WTC11 (cell line): ENCODE data around the gene ZNF710. TPM values are rescaled to one million over a fixed set of nuclear protein-coding genes. Genes with fewer than 3 reads are reported as not detected.

Source experiments
- ATAC-seq: fragments of 200-7000 bp; cut with Tn5 transposase; 2 replicates; pipeline ENCODE4 v1.10.0; 2021; ENCODE audit warnings: mild to moderate bottlenecking, moderate library complexity
- CTCF ChIA-PET: fragments of 300-600 bp; sonication (Branson Sonifier 250); formaldehyde crosslinking; loops from one replicate; lab custom pipeline; 2021; ENCODE audit warnings: antibody characterized with exemption; lab: Charles Lee
- POLR2A ChIA-PET: fragments of 350-600 bp; sonication (Branson Sonifier 250); formaldehyde crosslinking; loops from one replicate; lab custom pipeline; 2021; ENCODE audit warnings: antibody characterized with exemption; lab: Charles Lee
- DNase-seq: peaks from one replicate; pipeline ENCODE4 v3.0.0; 2021; ENCODE audit warnings: low spot score
- H3K27ac Mint-ChIP-seq: 2 replicates; pipeline ENCODE4 v1.8.0; 2021; ENCODE audit warnings: mixed read lengths
- H3K27me3 Mint-ChIP-seq: 2 replicates; pipeline ENCODE4 v1.8.0; 2021; ENCODE audit warnings: low read depth, mild to moderate bottlenecking, moderate library complexity, mixed read lengths
- H3K36me3 Mint-ChIP-seq: 2 replicates; pipeline ENCODE4 v1.8.0; 2021; ENCODE audit warnings: mixed read lengths
- H3K4me1 Mint-ChIP-seq: 2 replicates; pipeline ENCODE4 v1.8.0; 2022; ENCODE audit warnings: mixed read lengths
- H3K4me3 Mint-ChIP-seq: 2 replicates; pipeline ENCODE4 v1.8.0; 2021; ENCODE audit warnings: mild to moderate bottlenecking, moderate library complexity, mixed read lengths
- H3K9me3 Mint-ChIP-seq: 2 replicates; pipeline ENCODE4 v1.8.0; 2021; ENCODE audit warnings: mixed read lengths
- CREB1 ChIP-seq: sonication (generic); formaldehyde crosslinking; IDR thresholded peaks from 2 replicates; pipeline ENCODE4 v1.8.0; 2023; ENCODE audit warnings: mild to moderate bottlenecking, missing genetic modification reagents
- GABPB1 ChIP-seq: sonication (generic); formaldehyde crosslinking; IDR thresholded peaks from 2 replicates; pipeline ENCODE4 v1.8.1; 2023; ENCODE audit warnings: mild to moderate bottlenecking, missing genetic modification reagents
- GRHL2 ChIP-seq: fragments of 250-450 bp; sonication (Bioruptor Pico); IDR thresholded peaks from 2 replicates; pipeline ENCODE4 v1.8.0; 2022; ENCODE audit warnings: mild to moderate bottlenecking, moderate library complexity; ENCODE audit not compliant: insufficient replicate concordance, severe bottlenecking
- NFATC4 ChIP-seq: fragments of 250-450 bp; sonication (Bioruptor Pico); IDR thresholded peaks from 2 replicates; pipeline ENCODE4 v1.9.0; 2021; ENCODE audit warnings: mild to moderate bottlenecking
- PRRX2 ChIP-seq: fragments of 250-450 bp; sonication (Bioruptor Pico); IDR thresholded peaks from 2 replicates; pipeline ENCODE4 v1.8.0; 2021; ENCODE audit warnings: mild to moderate bottlenecking
- TCF7 ChIP-seq: sonication (generic); formaldehyde crosslinking; IDR thresholded peaks from 2 replicates; pipeline ENCODE4 v1.8.0; 2022; ENCODE audit warnings: mild to moderate bottlenecking, low read depth, missing genetic modification reagents, moderate library complexity
- TEAD1 ChIP-seq: sonication (generic); formaldehyde crosslinking; IDR thresholded peaks from 2 replicates; pipeline ENCODE4 v1.8.0; 2022; ENCODE audit warnings: mild to moderate bottlenecking, missing genetic modification reagents
- ZNF396 ChIP-seq: fragments of 250-450 bp; sonication (Bioruptor Pico); IDR thresholded peaks from 2 replicates; pipeline ENCODE4 v1.8.0; 2021; ENCODE audit warnings: mild to moderate bottlenecking, moderate library complexity, borderline replicate concordance
- ZNF416 ChIP-seq: fragments of 250-450 bp; sonication (Bioruptor Pico); IDR thresholded peaks from 2 replicates; pipeline ENCODE4 v1.9.0; 2021; ENCODE audit warnings: mild to moderate bottlenecking, inconsistent platforms
- total RNA-seq: library from RNA; stranded (reverse); gene quantifications from 3 replicates; pipeline ENCODE4 v1.2.3, GENCODE V29; 2021
- TF ChIP-seq, protein P1 (sequence below): sonication (generic); formaldehyde crosslinking; IDR thresholded peaks from 2 replicates; pipeline ENCODE4 v1.8.0; 2022; ENCODE audit warnings: mild to moderate bottlenecking, missing genetic modification reagents
- TF ChIP-seq, protein P2 (sequence below): sonication (generic); formaldehyde crosslinking; IDR thresholded peaks from 2 replicates; pipeline ENCODE4 v1.8.1; 2022; ENCODE audit warnings: missing genetic modification reagents, borderline replicate concordance
- TF ChIP-seq, protein P3 (sequence below): fragments of 250-450 bp; sonication (Bioruptor Pico); IDR thresholded peaks from 2 replicates; pipeline ENCODE4 v2.1.2; 2022; ENCODE audit warnings: mild to moderate bottlenecking, moderate library complexity
- TF ChIP-seq, protein P4 (sequence below): fragments of 250-450 bp; sonication (Bioruptor Pico); IDR thresholded peaks from 2 replicates; pipeline ENCODE4 v1.9.0; 2021; ENCODE audit warnings: mild to moderate bottlenecking, borderline replicate concordance
- TF ChIP-seq, protein P5 (sequence below): fragments of 250-450 bp; sonication (Bioruptor Pico); IDR thresholded peaks from 2 replicates; pipeline ENCODE4 v1.9.0; 2021; ENCODE audit warnings: moderate library complexity, mild to moderate bottlenecking, inconsistent platforms, borderline replicate concordance
- TF ChIP-seq, protein P6 (sequence below): sonication (generic); formaldehyde crosslinking; IDR thresholded peaks from 2 replicates; pipeline ENCODE4 v1.8.1; 2022; ENCODE audit warnings: low read depth, missing genetic modification reagents, borderline replicate concordance

Gene ZNF710
- total RNA-seq, 1 experiment from 2014 or later: 25.9 TPM

DNA sequence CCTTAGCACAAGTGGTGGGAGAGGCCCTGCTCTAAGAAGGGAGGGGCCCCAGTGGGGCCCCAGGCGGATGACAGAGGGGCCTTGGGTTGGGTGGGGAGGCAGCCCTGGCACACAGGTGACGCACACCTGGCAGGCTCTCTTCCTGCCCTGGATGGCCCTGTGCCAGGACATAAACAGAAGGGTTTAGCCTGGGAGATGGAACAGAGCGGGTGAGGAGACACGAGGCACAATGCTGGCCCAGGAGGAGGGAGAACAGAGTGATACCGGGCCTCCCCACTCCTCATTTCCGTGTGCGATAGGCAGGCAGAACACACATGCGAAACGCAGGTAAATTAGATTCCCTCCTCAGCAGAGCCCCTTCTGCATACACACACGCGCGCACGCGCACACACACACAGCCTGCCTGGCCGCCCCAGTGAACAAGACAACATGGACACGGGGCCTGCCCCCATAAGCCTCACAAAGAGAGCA, 61.4 kb downstream of the ZNF710 start:
- ATAC-seq (no peak), DNase-seq (no peak)
- Mint-ChIP-seq H3K27me3 (no peaks in the 10 kb centered on the region; the same call in 1 of the 2 replicates), H3K36me3 (no peaks in the 10 kb centered on the region), H3K4me3 (no peak overlapping the region), H3K27ac (peak overlapping the region; percentile 89), H3K4me1 (peaks cover 70% of the 10 kb centered on the region), H3K9me3 (peaks cover 4% of the 10 kb centered on the region; the same call in 1 of the 2 replicates)
- ChIA-PET CTCF (interaction anchor here (0.6 to 1.5 kb wide), 5 partner anchors 13 to 842 kb away, joined by 3 to 5 read pairs (median 4); no protein-coding TSS in a partner anchor), POLR2A (interaction anchor here (0.6 to 1.4 kb wide), 3 partner anchors 13 to 161 kb away, joined by 3 to 5 read pairs (median 5); no protein-coding TSS in a partner anchor)
- no peak for TF ChIP-seq ZNF396
- no peak for TF ChIP-seq PRRX2 (CRISPR knock-in tag)
- TF ChIP-seq GABPB1 (CRISPR knock-in tag): no peak
- TF ChIP-seq, protein P1, sequence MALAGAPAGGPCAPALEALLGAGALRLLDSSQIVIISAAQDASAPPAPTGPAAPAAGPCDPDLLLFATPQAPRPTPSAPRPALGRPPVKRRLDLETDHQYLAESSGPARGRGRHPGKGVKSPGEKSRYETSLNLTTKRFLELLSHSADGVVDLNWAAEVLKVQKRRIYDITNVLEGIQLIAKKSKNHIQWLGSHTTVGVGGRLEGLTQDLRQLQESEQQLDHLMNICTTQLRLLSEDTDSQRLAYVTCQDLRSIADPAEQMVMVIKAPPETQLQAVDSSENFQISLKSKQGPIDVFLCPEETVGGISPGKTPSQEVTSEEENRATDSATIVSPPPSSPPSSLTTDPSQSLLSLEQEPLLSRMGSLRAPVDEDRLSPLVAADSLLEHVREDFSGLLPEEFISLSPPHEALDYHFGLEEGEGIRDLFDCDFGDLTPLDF (CRISPR knock-in tag): no peak
- TF ChIP-seq, protein P2, sequence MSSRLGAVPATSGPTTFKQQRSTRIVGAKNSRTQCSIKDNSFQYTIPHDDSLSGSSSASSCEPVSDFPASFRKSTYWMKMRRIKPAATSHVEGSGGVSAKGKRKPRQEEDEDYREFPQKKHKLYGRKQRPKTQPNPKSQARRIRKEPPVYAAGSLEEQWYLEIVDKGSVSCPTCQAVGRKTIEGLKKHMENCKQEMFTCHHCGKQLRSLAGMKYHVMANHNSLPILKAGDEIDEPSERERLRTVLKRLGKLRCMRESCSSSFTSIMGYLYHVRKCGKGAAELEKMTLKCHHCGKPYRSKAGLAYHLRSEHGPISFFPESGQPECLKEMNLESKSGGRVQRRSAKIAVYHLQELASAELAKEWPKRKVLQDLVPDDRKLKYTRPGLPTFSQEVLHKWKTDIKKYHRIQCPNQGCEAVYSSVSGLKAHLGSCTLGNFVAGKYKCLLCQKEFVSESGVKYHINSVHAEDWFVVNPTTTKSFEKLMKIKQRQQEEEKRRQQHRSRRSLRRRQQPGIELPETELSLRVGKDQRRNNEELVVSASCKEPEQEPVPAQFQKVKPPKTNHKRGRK (CRISPR knock-in tag): no peak
- no peak for TF ChIP-seq ZNF416
- TF ChIP-seq GRHL2 (CRISPR knock-in tag): no peak
- TF ChIP-seq, protein P3, sequence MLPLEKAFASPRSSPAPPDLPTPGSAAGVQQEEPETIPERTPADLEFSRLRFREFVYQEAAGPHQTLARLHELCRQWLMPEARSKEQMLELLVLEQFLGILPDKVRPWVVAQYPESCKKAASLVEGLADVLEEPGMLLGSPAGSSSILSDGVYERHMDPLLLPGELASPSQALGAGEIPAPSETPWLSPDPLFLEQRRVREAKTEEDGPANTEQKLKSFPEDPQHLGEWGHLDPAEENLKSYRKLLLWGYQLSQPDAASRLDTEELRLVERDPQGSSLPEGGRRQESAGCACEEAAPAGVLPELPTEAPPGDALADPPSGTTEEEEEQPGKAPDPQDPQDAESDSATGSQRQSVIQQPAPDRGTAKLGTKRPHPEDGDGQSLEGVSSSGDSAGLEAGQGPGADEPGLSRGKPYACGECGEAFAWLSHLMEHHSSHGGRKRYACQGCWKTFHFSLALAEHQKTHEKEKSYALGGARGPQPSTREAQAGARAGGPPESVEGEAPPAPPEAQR (CRISPR knock-in tag): no peak
- TF ChIP-seq NFATC4 (CRISPR knock-in tag): no peak
- TF ChIP-seq, protein P4, sequence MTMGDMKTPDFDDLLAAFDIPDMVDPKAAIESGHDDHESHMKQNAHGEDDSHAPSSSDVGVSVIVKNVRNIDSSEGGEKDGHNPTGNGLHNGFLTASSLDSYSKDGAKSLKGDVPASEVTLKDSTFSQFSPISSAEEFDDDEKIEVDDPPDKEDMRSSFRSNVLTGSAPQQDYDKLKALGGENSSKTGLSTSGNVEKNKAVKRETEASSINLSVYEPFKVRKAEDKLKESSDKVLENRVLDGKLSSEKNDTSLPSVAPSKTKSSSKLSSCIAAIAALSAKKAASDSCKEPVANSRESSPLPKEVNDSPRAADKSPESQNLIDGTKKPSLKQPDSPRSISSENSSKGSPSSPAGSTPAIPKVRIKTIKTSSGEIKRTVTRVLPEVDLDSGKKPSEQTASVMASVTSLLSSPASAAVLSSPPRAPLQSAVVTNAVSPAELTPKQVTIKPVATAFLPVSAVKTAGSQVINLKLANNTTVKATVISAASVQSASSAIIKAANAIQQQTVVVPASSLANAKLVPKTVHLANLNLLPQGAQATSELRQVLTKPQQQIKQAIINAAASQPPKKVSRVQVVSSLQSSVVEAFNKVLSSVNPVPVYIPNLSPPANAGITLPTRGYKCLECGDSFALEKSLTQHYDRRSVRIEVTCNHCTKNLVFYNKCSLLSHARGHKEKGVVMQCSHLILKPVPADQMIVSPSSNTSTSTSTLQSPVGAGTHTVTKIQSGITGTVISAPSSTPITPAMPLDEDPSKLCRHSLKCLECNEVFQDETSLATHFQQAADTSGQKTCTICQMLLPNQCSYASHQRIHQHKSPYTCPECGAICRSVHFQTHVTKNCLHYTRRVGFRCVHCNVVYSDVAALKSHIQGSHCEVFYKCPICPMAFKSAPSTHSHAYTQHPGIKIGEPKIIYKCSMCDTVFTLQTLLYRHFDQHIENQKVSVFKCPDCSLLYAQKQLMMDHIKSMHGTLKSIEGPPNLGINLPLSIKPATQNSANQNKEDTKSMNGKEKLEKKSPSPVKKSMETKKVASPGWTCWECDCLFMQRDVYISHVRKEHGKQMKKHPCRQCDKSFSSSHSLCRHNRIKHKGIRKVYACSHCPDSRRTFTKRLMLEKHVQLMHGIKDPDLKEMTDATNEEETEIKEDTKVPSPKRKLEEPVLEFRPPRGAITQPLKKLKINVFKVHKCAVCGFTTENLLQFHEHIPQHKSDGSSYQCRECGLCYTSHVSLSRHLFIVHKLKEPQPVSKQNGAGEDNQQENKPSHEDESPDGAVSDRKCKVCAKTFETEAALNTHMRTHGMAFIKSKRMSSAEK (CRISPR knock-in tag): no peak

DNA sequence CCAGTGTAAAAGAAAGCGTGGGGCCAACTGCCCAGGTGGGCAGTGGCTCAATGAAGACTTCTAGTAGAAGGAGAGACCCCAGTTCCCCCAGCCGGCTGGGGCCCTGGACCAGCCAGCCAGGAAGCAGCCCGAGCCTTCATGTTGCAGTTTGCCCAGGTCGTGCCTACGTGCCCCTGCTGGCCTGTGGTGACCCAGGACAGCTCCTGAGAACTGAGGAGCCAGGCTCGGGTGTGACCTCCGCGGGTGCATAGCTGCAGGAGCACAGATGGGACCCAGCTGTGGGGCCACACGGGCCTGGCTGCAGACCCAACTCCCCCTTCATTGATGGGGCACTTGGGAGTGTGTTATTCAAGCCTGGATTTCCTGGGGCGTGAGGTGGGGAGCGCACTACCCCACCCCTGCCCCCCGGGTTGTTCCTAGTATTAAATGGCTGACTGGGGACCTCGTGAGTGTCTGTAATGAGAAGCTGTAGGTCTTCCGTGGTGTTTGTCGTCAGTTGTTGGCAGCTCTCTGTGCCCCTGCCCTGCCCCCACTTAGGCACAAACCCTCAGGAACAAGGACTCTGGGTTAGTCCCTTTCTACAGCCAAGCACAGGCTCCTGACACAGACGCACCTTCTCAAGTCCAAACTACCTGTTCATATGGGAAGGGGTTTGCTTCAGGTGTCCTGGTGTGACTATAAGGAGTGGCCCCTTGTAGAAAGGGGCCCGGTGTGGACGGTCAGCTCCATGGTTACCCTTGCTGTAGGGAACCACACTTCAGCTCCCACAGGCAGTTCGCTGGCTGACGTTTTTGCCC, 62.0 kb downstream of the ZNF710 start:
- Mint-ChIP-seq H3K4me3 (no peak overlapping the region), H3K9me3 (peaks cover 4% of the 10 kb centered on the region; the same call in 1 of the 2 replicates), H3K4me1 (peaks cover 65% of the 10 kb centered on the region), H3K36me3 (no peaks in the 10 kb centered on the region), H3K27ac (peak overlapping the region; percentile 89), H3K27me3 (no peaks in the 10 kb centered on the region; the same call in 1 of the 2 replicates)
- ATAC-seq (no peak), DNase-seq (no peak)
- POLR2A ChIA-PET: interaction anchor here (1.4 kb wide), 1 partner anchor 12 kb away, joined by 5 read pairs; no protein-coding TSS in a partner anchor
- CTCF ChIA-PET: interaction anchor here (1.2 to 1.3 kb wide), 2 partner anchors 12 to 92 kb away, joined by 3 to 4 read pairs; no protein-coding TSS in a partner anchor
- TF ChIP-seq TCF7 (no peak), CREB1 (CRISPR knock-in tag) (0 out of 2 replicates have a peak, but pooled peaks have one; percentile 12), TEAD1 (CRISPR knock-in tag) (no peak)
- TF ChIP-seq, protein P5, sequence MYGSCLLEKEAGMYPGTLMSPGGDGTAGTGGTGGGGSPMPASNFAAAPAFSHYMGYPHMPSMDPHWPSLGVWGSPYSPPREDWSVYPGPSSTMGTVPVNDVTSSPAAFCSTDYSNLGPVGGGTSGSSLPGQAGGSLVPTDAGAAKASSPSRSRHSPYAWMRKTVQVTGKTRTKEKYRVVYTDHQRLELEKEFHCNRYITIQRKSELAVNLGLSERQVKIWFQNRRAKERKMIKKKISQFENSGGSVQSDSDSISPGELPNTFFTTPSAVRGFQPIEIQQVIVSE: no peak
- TF ChIP-seq, protein P2 (CRISPR knock-in tag): no peak
- TF ChIP-seq, protein P6, sequence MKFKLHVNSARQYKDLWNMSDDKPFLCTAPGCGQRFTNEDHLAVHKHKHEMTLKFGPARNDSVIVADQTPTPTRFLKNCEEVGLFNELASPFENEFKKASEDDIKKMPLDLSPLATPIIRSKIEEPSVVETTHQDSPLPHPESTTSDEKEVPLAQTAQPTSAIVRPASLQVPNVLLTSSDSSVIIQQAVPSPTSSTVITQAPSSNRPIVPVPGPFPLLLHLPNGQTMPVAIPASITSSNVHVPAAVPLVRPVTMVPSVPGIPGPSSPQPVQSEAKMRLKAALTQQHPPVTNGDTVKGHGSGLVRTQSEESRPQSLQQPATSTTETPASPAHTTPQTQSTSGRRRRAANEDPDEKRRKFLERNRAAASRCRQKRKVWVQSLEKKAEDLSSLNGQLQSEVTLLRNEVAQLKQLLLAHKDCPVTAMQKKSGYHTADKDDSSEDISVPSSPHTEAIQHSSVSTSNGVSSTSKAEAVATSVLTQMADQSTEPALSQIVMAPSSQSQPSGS: no peak
